Measurements from ENCODE around the gene DNAJB14.
A peak's percentile ranks its signal among the peaks of the same experiment; 100 is the strongest.

Gene DNAJB14

GRCh38 chr4:99943904-99944437 is 2.4 kb downstream of the DNAJB14 start:
- no peak for DNase-seq

- no peak for DNase-seq
Observed at GRCh38 chr4:99938243-99938753, 8.1 kb downstream of the DNAJB14 start.

DNA sequence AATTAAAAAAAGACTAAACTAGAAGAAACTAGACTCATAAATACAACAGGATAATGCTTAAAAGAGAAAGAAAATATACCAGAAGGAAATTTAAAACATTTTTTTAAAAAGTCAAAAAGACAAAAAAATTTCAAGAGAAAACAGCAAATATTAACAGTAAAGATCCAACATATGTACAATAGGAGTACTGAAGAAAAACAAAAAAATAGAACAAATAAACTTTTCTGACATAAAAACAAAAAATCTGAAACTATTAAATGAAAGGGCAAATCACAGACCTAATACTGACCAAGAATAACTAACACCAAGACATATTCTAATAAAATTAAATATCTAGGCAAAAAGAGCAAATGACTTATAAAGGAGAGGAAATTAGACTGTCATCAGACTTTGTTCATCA is 11.5 kb downstream of the DNAJB14 start:
- no peak for DNase-seq

DNA sequence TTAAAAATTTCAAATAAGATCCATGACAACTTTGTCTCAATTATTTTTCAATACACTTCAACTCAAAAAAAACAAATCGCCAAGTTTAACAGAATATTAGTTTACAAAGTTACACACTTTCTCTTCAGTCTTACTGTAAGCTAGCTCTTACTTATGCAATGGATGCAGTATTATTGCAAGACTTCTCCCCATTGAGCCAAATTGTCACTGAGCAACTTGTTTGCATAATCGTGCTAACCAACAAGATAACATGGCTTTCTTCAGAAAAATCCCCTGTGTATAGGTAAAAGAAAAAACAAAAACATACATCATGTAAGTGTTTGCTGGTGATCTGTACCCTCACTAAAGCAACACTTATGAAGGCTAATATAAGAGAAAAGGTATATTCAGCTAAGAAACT is 18.9 kb downstream of the DNAJB14 start:
- DNase-seq: no peak

GRCh38 chr4:99921174-99921573 is 25.2 kb downstream of the DNAJB14 start:
- no peak for DNase-seq

- no peak for DNase-seq
Observed at GRCh38 chr4:99918656-99919055, 27.8 kb downstream of the DNAJB14 start.

GRCh38 chr4:99917575-99917974 is 28.8 kb downstream of the DNAJB14 start:
- DNase-seq: no peak

DNA sequence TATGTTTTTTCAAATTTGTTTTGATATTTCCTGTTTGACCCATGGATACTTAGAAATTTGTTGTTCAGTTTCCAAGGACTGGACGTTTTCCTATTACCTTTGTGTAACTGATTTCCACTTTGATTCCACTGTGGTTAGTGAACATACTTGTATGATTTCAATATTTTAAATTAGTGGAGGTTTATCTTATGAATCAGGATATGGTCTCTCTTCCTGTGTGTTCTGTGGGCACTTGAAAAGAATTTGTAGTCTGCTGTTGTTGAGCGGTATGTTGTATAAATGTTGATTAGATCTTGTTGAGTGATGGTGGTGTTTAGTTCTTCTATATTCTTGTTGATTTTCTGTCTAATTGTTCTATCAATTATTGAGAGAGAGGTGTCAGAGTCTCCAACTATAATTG is 31.0 kb downstream of the DNAJB14 start:
- no peak for DNase-seq

GRCh38 chr4:99894998-99895397 is 51.4 kb downstream of the DNAJB14 start:
- no peak for DNase-seq

- peak; percentile 67 for DNase-seq
Observed at GRCh38 chr4:99894161-99894997, 52.0 kb downstream of the DNAJB14 start, which contains the start of gene LAMTOR3. TSS of gene LAMTOR3 (minus strand) at chr4:99894427. CDS start at chr4:99893963, 464 bp downstream.

GRCh38 chr4:99893839-99894160 is 52.6 kb downstream of the DNAJB14 start:
- DNase-seq: no peak

GRCh38 chr4:99893029-99893428 is 53.4 kb downstream of the DNAJB14 start:
- DNase-seq: no peak

GRCh38 chr4:99891351-99891750 is 55.1 kb downstream of the DNAJB14 start:
- no peak for DNase-seq

- DNase-seq: no peak
Observed at GRCh38 chr4:99887837-99888236, 58.6 kb downstream of the DNAJB14 start.

DNA sequence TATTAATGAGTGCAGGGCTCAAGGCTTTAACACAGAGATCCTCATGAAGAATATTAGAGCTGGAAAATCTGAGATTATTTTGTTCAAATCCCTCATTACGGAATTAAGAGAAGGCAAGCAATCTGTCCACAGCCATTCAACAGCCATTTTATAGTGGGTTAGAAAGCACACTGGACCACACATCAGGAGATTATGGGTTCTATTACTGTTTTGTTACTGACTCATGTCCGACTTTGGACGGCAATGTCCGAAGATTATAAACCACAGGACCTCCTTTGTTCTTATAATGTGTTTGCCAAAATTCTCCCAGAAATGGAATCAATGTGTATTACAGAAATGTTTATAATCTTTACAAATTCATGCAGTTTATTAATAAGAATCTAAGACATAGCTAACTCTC is 60.3 kb downstream of the DNAJB14 start:
- no peak for DNase-seq

- no peak for DNase-seq
Observed at GRCh38 chr4:99885687-99886086, 60.7 kb downstream of the DNAJB14 start.

GRCh38 chr4:99885063-99885664 is 61.3 kb downstream of the DNAJB14 start:
- no peak for DNase-seq

DNA sequence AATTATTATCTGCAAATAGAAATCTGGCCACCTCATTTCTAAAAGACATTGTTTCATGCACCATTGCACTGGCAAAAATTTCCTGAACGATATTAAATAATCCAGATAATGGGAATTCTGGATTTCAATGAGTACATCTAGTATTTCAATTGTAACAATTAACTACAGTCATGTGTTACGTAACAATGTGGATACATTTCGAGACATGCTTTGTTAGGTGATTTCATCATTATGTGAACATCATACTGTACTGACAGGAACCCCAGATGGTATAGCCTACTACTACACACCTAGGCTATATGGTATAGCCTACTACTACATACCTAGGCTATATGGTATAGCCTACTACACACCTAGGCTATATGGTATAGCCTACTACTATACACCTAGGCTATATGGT is 67.0 kb downstream of the DNAJB14 start:
- DNase-seq: no peak

- DNase-seq: no peak
Observed at GRCh38 chr4:99878604-99879003, 67.8 kb downstream of the DNAJB14 start.

DNA sequence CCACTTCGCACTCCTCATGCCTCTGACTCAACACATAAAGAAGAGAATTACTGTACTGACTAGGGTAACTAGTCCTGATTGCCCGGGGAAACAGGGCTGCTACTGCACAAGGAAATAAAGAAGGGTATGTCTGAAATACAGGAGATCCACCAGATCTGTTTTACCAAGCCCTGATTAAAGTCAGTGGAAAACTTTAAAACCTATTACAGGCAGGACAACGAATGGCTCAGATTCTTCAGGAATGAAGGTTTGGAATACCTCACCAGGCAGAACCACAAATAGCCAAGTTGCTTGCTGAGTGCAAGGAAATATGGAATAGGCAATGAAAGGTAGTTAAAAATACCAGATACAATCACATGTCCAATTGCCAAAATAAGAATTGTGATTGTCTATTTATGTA is 69.5 kb downstream of the DNAJB14 start:
- DNase-seq: no peak

DNA sequence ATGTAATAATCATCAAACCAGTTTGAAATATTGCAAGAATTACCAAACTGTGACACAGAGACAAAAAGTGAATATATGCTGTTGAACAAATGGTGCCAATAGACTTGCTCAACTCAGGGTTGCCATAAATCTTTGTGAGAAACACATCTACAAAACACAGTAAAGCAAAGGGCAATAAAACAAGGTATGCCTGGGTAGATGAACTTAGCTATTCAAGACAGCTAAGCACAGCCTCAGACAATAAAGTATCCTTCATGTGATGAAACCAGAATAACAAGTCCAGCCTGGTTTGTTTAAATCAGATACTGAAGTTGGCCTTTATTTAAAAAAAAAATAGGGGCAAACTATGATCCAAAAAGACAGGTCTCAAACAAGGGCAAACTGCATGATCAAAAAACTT is 71.3 kb downstream of the DNAJB14 start:
- no peak for DNase-seq

DNA sequence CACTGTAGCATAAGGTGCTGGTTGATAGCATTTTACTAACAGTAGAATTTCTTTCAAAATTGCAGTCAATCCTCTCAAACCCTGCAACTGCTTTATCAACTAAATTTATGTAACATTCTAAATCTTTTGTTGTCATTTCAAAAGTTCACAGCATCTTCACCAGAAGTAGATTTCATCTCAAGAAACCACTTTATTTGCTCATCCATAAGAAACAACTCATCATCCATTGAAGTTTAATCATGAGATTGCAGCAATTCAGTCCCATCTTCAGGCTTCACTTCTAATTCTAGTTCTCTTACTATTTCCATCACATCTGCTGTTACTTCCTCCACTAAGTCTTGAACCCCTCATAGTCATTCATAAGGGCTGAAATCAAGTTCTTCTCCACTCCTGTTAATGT is 73.8 kb downstream of the DNAJB14 start:
- no peak for DNase-seq

GRCh38 chr4:99868126-99868596 is 78.3 kb downstream of the DNAJB14 start:
- no peak for DNase-seq

GRCh38 chr4:99863804-99864203 is 82.6 kb downstream of the DNAJB14 start:
- no peak for DNase-seq
